ENCODE results near the gene MEPE. TPM values are rescaled to one million over a fixed set of nuclear protein-coding genes. Genes with fewer than 3 reads are reported as not detected.

Gene MEPE, protein sequence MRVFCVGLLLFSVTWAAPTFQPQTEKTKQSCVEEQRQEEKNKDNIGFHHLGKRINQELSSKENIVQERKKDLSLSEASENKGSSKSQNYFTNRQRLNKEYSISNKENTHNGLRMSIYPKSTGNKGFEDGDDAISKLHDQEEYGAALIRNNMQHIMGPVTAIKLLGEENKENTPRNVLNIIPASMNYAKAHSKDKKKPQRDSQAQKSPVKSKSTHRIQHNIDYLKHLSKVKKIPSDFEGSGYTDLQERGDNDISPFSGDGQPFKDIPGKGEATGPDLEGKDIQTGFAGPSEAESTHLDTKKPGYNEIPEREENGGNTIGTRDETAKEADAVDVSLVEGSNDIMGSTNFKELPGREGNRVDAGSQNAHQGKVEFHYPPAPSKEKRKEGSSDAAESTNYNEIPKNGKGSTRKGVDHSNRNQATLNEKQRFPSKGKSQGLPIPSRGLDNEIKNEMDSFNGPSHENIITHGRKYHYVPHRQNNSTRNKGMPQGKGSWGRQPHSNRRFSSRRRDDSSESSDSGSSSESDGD
- total RNA-seq (2014; rRNA removed; shearing (Covaris generic)), result not detected in 2 replicates
- polyA plus RNA-seq (2016; fragmentation: Nextera tagmentation; extraction: Ambion mirVana), result not detected in 2 replicates

DNA sequence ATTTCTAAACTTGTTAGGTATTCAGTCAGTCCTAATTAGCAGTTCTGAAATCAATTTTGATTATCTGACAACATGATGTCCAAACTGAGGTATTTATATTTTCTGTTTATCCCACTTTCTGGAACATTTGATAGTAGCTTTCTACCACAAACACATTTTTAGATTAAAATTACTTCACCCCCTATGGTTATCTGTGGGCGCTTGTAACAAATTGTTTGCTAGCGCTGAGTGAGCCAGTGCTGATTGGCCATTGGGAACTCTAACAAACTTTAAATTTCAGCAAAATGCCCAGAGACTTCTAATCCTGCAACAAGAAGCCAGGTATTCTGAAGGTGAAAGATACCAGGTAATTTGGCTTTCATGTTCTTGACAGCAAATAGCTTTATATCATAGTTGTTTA is at the start of gene MEPE:
Gene MEPE (plus strand): TSS at position 301 of the 400 bp plus-strand sequence. CDS start 1,746 bp downstream, outside the sequence.
- Histone ChIP-seq H3K9me3 (ENCODE audit: low read depth) (no peaks in the 10 kb centered on the region), H4K20me1 (ENCODE audit: insufficient read depth) (no peaks in the 10 kb centered on the region), H3K27me3 (replicated peaks; ENCODE audit: insufficient read depth) (no peaks in the 10 kb centered on the region), H3K9me2 (ENCODE audit: insufficient read depth) (no peaks in the 10 kb centered on the region), H3K27ac (no peak within 1 kb of the TSS), H3K4me1 (ENCODE audit: insufficient read depth) (0 out of 2 replicates have a peak, but pooled peaks cover 11% of the 10 kb centered on the region), H3K4me3 (no peak within 1 kb of the TSS), H3K36me3 (ENCODE audit: low read depth) (no peaks in the 10 kb centered on the region), H3F3A (ENCODE audit: insufficient read depth) (no peaks in the 10 kb centered on the region), H3K9ac (no peak within 1 kb of the TSS), H3K4me2 (ENCODE audit: unreplicated experiment) (no peak within 1 kb of the TSS), H3K79me2 (ENCODE audit: insufficient read depth) (no peaks in the 10 kb centered on the region), H2AFZ (no peak within 1 kb of the TSS)
- TF ChIP-seq EZH2 (IDR thresholded peaks at IDR 0.05; ENCODE audit: insufficient read depth, poor library complexity, severe bottlenecking) (no peak), EZH2phosphoT487 (IDR thresholded peaks at IDR 0.05; ENCODE audit: insufficient read depth, low read depth) (no peak)
- DNase-seq, result no peak
- WGBS, 2 experiments (ENCODE audit: low coverage in 1 of 2, low lambda C conversion rate in 2 of 2, missing lambda C conversion rate in 2 of 2), result 98% methylated on average over 2 of the region's 2 CpGs
- in situ Hi-C loops (cut with MboI), result loop anchor here (25.0 kb wide), 1 partner anchor 495 kb away; no protein-coding TSS in a partner anchor

DNA sequence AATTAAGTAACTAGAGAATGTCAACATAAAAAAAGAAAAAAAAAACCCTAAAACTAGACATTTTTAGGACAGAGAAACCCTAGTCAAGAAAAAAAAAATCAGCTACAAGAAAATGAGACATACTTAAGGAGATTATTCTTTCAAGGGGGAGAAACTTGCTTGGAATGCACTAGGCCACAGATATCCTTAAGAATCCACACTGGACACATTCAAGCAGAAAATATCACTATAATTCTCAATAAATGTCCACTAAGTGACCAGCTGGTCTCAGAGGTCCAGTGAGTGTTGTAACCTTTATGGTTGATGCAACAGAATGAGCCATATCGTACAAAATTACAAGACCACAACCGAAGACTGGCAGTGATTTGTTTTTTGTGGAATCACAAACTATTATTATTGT is 49.0 kb upstream of the MEPE start:
- Histone ChIP-seq H3K4me3 (no peak overlapping the region), H3K9me2 (ENCODE audit: insufficient read depth) (no peaks in the 10 kb centered on the region), H3K79me2 (ENCODE audit: insufficient read depth) (no peaks in the 10 kb centered on the region), H3K4me2 (ENCODE audit: unreplicated experiment) (no peak overlapping the region), H3K27ac (no peak overlapping the region), H4K20me1 (ENCODE audit: insufficient read depth) (no peaks in the 10 kb centered on the region), H3K4me1 (ENCODE audit: insufficient read depth) (no peaks in the 10 kb centered on the region), H3K36me3 (ENCODE audit: low read depth) (no peaks in the 10 kb centered on the region), H3K9ac (no peak overlapping the region), H3K9me3 (ENCODE audit: low read depth) (no peaks in the 10 kb centered on the region), H2AFZ (no peak overlapping the region), H3F3A (ENCODE audit: insufficient read depth) (no peaks in the 10 kb centered on the region), H3K27me3 (replicated peaks; ENCODE audit: insufficient read depth) (no peaks in the 10 kb centered on the region)
- TF ChIP-seq EZH2 (IDR thresholded peaks at IDR 0.05; ENCODE audit: insufficient read depth, poor library complexity, severe bottlenecking) (no peak), EZH2phosphoT487 (IDR thresholded peaks at IDR 0.05; ENCODE audit: insufficient read depth, low read depth) (no peak)
- 65 to 80% methylated on average over 2 of the region's 2 CpGs for WGBS, 2 experiments (ENCODE audit: low coverage in 1 of 2, low lambda C conversion rate in 2 of 2, missing lambda C conversion rate in 2 of 2)
- no peak for DNase-seq
- in situ Hi-C loops (cut with MboI), result no loop called here

DNA sequence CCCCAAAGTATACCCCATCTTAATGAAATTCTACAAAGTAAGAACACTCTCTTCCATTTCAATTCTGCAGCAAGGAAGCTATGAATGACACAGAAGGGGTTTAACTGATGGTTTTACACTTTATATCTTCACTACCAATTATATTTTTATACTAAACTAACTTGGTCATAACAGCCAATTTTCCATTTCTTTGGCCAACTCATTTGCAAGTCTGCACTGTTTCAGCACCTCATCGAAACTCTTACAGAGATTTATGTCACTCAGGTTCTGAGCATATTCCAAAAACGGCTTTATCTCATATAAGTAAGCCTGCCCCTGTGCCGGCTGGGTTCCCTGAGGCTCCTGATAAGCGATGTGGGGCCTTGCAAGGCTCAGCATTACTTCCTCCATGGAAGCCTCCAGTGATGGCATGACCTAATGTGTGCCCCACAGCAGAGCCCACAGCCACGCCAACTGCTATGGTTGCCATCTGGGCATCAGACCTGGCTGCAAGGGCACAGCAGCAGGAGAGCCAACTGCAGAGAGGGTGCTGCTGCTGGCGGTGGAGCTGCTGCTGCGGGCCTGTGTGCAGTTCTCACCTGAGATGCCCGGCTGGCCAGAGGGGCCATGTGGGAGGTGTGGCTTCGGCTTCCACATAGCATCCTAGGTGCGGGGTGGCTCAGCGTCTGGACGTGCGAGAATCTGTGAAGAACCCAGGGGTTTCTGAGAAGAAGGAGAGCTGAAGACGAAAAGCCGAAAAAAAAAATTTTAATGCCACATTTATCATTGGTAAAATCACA is 46.8 kb upstream of the MEPE start:
- TF ChIP-seq EZH2phosphoT487 (IDR thresholded peaks at IDR 0.05; ENCODE audit: insufficient read depth, low read depth) (no peak), EZH2 (IDR thresholded peaks at IDR 0.05; ENCODE audit: insufficient read depth, poor library complexity, severe bottlenecking) (no peak)

More for the DNA sequence above, 46.8 kb upstream of the MEPE start:
- Histone ChIP-seq H3K79me2 (ENCODE audit: insufficient read depth) (no peaks in the 10 kb centered on the region), H3F3A (ENCODE audit: insufficient read depth) (no peaks in the 10 kb centered on the region), H3K9me3 (ENCODE audit: low read depth) (no peaks in the 10 kb centered on the region), H3K9ac (no peak overlapping the region), H2AFZ (no peak overlapping the region), H3K27ac (no peak overlapping the region), H3K9me2 (ENCODE audit: insufficient read depth) (no peaks in the 10 kb centered on the region), H4K20me1 (ENCODE audit: insufficient read depth) (no peaks in the 10 kb centered on the region), H3K4me2 (ENCODE audit: unreplicated experiment) (no peak overlapping the region), H3K36me3 (ENCODE audit: low read depth) (no peaks in the 10 kb centered on the region), H3K4me3 (no peak overlapping the region), H3K27me3 (replicated peaks; ENCODE audit: insufficient read depth) (0 out of 2 replicates have a peak, but pooled peaks cover 5% of the 10 kb centered on the region), H3K4me1 (ENCODE audit: insufficient read depth) (no peaks in the 10 kb centered on the region)
- DNase-seq, result no peak
- 71 to 74% methylated on average over 15 of the region's 15 CpGs for WGBS, 2 experiments (ENCODE audit: low coverage in 1 of 2, low lambda C conversion rate in 2 of 2, missing lambda C conversion rate in 2 of 2)
- in situ Hi-C loops (cut with MboI), result no loop called here

All from GM23248 (cell line).